ENCODE results near the gene GRAMD1C. TPM values are rescaled to one million over a fixed set of nuclear protein-coding genes. Genes with fewer than 3 reads are reported as not detected.

GRAMD1C gene
- polyA plus RNA-seq, 1 of the 3 experiments (the other 2 are of a cell fraction), result 1.2 TPM

DNA sequence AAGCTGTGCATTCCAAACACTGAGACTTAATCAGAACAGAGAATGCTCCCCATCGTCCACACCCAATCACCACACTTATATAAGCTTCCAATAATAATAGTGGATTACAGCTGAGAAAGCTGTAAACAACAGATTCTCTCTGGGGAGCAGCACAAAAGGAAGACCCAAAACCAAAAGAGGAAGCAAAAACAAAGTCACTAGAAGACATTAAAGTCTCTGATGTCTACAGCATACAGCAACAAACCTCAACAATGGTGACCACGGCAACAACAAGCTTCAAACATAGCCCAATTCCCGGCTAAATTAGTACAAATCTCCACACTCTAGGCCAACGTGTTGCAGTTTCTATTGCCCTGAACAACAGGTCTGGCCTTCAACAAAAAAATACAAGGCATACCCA is 147.0 kb downstream of the GRAMD1C start:
- no peaks in the 10 kb centered on the region for H3K4me1 ChIP-seq (ENCODE audit: control insufficient read depth in 1 of 2, insufficient read depth in 2 of 2, low read depth in 1 of 2, low read length in 1 of 2)
- H3K27ac ChIP-seq (ENCODE audit: low read depth in 2 of 2, low read length in 1 of 2), result no peak overlapping the region
- no peaks in the 10 kb centered on the region for H3K79me2 ChIP-seq (ENCODE audit: insufficient read depth)
- no peak for DNase-seq
- H3K27me3 ChIP-seq (ENCODE audit: insufficient read depth), result no peaks in the 10 kb centered on the region
- H3K9ac ChIP-seq, result no peak overlapping the region
- CTCF ChIA-PET, result no interaction called here
- H4K20me1 ChIP-seq (ENCODE audit: insufficient read depth), result no peaks in the 10 kb centered on the region
- H3K4me2 ChIP-seq, result no peak overlapping the region
- H2AFZ ChIP-seq (ENCODE audit: low read depth), result no peak overlapping the region
- no peaks in the 10 kb centered on the region for H3F3A ChIP-seq (replicated peaks; ENCODE audit: insufficient read depth)
- H3K4me3 ChIP-seq (ENCODE audit: low read depth in 2 of 2, low read length in 1 of 2), result no peak overlapping the region
- TF ChIP-seq FOXM1 (IDR thresholded peaks at IDR 0.05; ENCODE audit: low read depth), result no peak
- no peak for TF ChIP-seq JUND (IDR thresholded peaks at IDR 0.05)
- TF ChIP-seq, protein P1, sequence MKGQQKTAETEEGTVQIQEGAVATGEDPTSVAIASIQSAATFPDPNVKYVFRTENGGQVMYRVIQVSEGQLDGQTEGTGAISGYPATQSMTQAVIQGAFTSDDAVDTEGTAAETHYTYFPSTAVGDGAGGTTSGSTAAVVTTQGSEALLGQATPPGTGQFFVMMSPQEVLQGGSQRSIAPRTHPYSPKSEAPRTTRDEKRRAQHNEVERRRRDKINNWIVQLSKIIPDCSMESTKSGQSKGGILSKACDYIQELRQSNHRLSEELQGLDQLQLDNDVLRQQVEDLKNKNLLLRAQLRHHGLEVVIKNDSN (IDR thresholded peaks at IDR 0.05; ENCODE audit: borderline replicate concordance, low read depth), result no peak
- TF ChIP-seq, protein P2, sequence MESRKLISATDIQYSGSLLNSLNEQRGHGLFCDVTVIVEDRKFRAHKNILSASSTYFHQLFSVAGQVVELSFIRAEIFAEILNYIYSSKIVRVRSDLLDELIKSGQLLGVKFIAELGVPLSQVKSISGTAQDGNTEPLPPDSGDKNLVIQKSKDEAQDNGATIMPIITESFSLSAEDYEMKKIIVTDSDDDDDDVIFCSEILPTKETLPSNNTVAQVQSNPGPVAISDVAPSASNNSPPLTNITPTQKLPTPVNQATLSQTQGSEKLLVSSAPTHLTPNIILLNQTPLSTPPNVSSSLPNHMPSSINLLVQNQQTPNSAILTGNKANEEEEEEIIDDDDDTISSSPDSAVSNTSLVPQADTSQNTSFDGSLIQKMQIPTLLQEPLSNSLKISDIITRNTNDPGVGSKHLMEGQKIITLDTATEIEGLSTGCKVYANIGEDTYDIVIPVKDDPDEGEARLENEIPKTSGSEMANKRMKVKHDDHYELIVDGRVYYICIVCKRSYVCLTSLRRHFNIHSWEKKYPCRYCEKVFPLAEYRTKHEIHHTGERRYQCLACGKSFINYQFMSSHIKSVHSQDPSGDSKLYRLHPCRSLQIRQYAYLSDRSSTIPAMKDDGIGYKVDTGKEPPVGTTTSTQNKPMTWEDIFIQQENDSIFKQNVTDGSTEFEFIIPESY (IDR thresholded peaks at IDR 0.05; ENCODE audit: borderline replicate concordance, low read depth), result no peak
- no peaks in the 10 kb centered on the region for H3K9me2 ChIP-seq
- peaks cover 14 to 15% of the 10 kb centered on the region in 2 experiments for H3K36me3 ChIP-seq (replicated peaks in 1 of 2; ENCODE audit: control insufficient read depth in 1 of 2, insufficient read depth in 2 of 2, low read length in 1 of 2)
- H3K9me3 ChIP-seq, result no peaks in the 10 kb centered on the region
- POLR2A ChIA-PET, result no interaction called here
- 72% methylated on average over 4 of the region's 4 CpGs for WGBS (ENCODE audit: low lambda C conversion rate)

Other genes with a start within 250 kb of the GRAMD1C start
- 3.1 and 4.4 TPM in 2 replicates for gene USF3, start 142.1 kb upstream of the GRAMD1C start, polyA plus RNA-seq (2012; rRNA removed)
- gene NAA50, start 92.5 kb upstream of the GRAMD1C start, polyA plus RNA-seq (2012; rRNA removed), result 39.6 and 79.5 TPM in 2 replicates
- 12.1 and 16.7 TPM in 2 replicates for gene ATP6V1A, start 91.8 kb upstream of the GRAMD1C start, polyA plus RNA-seq (2012; rRNA removed)
- 3.7 and 6.4 TPM in 2 replicates for gene ZDHHC23, start 109.2 kb downstream of the GRAMD1C start, polyA plus RNA-seq (2012; rRNA removed)
- gene CCDC191, start 217.7 kb downstream of the GRAMD1C start, polyA plus RNA-seq (2012; rRNA removed), result 3.1 and 5.5 TPM in 2 replicates
- 6.2 and 7.9 TPM in 2 replicates for gene QTRT2, start 217.9 kb downstream of the GRAMD1C start, polyA plus RNA-seq (2012; rRNA removed)

All from SK-N-SH (cell line).